OCI-M1 (cell line): ENCODE data around the gene TP53INP2.
A peak's percentile ranks its signal among the peaks of the same experiment; 100 is the strongest.
"Not testable (repeated sequence)": the region's sequence is repeated elsewhere in the genome, so short reads cannot be mapped to it uniquely, and the experiment has no call there.

Source experiments
- DNase-seq: peaks from one replicate; lab custom pipeline; 2025; lab: John Stamatoyannopoulos, UW

The TP53INP2 gene

GRCh38 chr20:34705397-34706301, 1.5 kb downstream of the TP53INP2 start:
- peak; percentile 35 for DNase-seq

DNA sequence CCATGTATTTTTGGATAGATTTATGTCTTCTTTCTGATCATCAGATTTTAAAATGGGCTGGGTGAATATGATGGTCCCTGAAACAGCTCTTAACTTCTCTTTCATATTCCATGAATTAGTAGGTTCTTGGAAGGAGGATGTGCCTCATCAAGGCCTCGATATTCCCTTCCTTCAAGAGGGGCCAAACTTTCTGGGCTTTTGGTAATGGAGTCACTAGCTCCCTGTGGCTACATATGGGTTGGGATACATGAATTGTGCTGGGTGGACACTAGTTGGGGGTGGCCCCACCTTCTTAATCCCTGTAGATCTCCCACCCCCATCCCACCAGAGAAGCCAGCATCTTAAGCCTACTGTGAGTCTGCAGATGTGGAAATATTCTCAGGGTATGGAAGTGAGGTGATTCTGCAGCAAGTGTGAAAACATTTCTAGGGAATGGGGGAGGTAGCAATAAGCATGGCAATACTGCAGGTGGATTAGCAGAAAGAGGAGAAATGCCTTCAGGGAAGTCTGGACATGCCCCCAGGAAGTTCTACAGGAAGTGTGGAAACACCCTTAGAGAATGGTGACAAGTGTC, 2.2 kb downstream of the TP53INP2 start:
- DNase-seq = no peak

DNA sequence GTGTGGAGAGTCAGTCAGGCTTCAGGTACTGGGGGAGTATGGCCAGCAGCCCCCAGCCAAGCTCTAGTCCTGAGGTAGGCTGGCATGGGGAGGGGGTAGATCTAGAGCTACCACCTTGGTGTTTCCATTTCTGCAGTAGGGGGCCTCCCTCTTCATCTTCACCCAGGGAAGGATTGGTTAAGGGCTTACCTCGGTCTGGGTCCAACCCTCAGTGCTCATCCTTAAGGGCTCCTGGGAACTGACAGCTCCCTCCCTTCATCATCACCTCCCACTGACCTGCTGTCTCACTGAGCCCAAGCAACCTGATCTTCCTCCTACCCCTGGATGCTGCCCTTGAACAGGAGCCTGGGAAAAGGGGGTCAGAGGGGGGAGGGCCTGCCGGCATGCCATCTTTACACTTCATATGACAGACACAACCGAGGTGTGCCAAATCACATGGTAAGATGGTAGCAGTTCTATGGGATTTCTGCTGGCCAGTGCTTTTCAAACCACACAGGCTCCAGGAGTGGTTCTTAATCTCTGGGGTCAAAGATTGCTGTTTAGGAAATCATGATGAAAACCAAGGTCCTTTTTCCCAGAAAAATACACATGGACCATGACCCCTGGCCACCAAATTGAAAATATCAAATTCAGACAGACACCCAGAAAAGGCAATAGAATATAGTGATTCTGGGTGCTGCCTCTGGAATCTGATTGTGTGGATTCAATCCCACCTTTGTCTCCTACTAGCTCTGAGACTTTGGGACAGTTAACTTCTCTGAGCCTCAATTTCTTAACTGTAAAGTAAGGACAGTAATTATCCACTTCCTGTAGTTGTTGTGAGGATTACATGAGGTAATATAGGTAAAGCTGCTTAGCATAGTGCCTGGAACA, 3.0 kb downstream of the TP53INP2 start:
- no peak for DNase-seq

GRCh38 chr20:34708621-34709043, 4.5 kb downstream of the TP53INP2 start:
- DNase-seq = peak; percentile 72

GRCh38 chr20:34709044-34709830, 5.1 kb downstream of the TP53INP2 start:
- DNase-seq = peak; percentile 89

DNA sequence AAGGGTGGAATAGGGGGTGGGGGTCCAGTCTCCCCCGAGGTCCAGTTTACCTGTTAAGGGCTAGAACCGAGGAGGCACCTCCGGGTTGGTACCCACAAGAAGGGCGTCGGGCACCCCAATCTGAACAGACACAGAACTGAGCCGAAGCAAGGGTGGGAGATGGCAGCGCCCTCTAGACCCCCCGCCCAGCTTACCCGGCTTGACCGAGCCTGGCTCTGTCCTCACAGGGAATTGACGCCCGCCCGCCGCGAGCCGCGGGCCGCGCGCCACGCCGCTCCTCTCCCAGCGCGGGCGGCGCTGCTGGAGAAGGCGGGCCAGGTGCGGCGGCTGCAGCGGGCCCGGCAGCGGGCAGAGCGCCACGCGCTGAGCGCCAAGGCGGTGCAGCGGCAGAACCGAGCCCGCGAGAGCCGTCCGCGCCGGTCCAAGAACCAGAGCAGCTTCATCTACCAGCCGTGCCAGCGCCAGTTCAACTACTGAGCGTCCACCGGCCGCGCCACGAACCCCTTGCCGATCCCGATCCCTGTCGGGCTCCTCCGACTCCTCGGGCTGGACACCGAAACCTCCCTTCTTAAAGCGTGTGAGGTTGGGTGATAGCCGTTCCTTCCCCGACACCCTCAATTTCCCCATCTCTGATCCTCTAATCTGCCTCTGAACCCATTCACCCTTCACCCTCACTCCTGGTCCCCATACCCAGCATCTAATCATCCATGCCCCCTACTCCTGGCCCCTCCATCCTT, 5.9 kb downstream of the TP53INP2 start:
- peak; percentile 89 for DNase-seq

- no peak for DNase-seq
These were observed 6.4 kb downstream of the TP53INP2 start for GRCh38 chr20:34710568-34710839.

DNA sequence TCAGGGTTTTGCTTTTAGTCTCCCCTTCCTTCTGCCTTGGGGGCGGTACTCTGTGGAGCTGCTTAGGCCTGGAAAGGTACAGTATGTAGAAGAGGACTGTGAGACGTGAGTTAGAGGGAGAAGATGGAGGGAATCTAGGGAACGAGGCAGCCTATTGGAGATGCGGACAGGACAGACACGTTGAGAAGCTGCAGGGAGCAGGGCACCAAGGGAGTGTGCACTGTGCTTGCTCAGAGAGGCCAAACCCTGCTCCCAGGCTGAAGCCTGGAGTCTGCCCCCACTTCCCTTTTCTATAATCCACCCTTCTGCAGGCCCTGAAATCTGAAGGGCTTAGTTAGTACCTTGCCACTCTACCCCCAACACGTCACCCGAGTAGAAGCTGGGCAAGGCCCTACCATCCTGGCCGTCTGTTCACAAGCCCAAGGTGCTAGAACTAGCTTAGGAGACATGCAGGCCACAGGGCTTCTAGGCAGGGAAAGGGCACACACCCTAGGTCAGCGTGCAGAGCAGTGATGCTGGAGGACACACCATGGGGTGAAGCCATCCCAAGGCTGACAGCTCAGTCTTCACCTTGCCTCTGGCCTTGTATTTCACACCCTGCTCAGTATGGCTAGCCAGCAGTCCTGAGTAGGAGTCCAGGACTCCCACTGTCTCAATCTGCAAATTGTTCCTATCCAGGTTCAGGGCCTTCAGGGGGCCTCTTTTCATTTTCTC, 6.9 kb downstream of the TP53INP2 start:
- DNase-seq = peak; percentile 38

GRCh38 chr20:34711813-34712430, 7.8 kb downstream of the TP53INP2 start:
- DNase-seq = no peak

DNA sequence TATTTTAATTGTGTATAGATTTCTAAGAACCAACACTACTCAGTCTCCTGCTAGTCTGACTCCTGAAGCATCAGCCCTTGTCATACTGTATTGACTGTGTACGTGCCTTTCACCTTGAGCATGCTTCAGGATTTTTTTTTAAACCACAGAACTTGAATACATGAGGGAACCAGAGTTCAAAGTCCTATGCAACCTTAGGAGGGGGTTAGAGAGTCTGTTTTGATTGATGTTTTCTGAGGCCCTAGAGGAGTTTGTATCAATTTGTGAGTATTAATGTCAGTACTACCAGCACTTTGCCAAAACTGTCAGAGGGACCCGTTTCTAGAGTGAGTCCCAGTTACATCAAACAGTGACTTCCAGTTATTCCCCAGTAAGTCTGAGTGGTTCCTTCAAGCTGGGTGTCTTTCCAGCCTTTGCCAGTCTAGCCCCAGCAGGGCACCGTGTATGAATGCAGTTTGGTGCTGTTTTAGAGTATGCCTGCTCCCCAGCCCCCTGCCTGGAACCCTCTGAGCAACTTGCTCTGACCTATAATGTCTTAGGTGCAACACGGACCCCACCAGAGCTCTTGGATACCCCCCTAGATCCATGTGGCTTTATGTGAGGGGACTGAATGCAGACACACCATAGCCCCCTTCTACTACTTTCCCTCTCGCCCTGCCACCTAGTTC, 8.5 kb downstream of the TP53INP2 start:
- DNase-seq = peak; percentile 20

GRCh38 chr20:34713194-34713943, 9.2 kb downstream of the TP53INP2 start:
- DNase-seq = peak; percentile 97

DNA sequence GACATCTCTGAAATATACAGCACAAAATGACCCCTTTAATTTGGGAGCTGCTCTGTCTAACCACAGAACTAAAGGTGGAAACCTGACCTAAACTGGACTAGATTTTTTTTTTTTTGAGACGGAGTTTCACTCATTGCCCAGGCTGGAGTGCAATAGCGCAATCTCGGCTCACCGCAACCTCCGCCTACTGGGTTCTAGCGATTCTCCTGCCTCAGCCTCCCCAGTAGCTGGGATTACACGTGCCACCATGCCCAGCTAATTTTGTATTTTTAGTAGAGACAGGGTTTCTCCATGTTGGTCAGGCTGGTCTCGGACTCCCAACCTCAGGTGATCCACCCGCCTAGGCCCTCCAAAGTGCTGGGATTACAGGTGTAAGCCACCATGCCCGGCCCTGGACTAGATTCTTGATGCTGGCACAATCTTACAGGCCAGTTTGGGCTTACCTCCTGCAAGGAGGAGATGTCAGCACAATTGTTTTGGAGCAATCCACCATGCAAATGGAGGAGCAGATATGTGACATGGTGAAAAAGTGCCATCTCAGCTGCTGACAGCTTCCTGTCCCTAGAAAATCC, 9.9 kb downstream of the TP53INP2 start:
- DNase-seq = not testable (repeated sequence)

DNA sequence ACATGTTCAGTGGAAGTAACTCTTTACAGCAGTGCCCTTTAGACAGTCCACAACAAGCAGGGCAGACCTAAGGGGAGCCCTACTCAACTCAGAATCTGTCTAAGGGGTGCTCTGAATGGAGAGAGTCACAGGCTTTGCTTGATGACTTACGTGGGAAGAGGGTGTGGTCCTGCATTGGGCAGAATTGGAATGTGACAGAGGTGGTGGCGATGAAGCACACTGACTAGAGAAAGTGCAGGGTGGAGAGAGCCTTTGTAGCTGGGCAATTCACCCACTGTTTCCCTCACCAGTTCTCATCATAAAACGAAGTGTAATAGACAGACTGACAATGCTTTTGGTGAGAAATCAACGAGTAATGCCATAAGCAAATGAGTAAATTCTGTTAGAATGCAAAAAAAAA, 11.2 kb downstream of the TP53INP2 start:
- no peak for DNase-seq

DNA sequence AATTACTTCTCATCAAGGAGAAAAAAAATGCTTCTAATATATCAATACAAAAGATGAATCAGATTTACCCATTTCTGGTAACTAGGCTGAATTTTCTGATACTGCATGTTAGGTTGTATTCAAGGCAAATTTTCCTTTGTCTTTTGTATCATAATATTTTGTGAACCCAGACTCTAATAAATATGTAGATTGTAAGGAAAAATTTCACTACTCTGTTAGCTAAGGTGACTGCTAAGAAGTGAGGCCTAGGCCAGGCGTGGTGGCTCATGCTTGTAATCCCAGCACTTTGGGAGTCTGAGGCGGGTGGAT, 12.7 kb downstream of the TP53INP2 start:
- DNase-seq = no peak

GRCh38 chr20:34717230-34718095, 13.3 kb downstream of the TP53INP2 start:
- no peak for DNase-seq

DNA sequence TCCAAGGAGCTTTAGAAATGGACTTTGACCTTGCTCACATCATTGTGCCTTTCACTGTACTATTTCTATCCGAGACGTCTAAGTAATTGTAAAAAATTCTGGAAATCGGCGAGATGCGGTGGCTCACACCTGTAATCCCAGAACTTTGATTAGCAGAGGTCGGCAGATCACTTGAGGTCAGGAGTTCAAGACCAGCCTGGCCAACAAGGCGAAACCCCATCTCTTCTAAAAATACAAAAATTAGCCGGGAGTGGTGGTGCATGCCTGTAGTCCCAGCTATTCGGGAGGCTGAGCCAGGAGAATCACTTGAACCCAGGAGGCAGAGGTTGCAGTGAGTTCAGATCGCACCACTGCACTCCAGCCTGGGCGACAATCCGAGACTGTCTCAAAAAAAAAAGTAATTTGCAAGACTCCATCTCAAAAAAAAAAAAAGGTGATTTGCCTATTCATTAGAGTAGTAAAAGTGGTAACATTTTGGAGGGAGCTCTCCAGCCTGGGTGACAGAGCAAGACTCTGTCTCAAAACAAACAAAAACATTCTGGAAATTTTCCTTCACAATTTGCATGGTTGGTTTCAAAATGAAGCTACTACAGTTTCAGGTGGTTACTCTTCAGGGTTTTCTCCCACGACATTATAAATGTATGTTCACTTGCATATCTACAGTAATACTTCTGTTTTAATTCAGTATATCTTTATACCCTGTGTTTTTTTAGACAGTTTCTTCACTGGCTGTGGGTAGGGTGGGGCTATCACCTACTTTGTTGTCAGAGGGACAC, 15.3 kb downstream of the TP53INP2 start:
- DNase-seq = not testable (repeated sequence)

DNA sequence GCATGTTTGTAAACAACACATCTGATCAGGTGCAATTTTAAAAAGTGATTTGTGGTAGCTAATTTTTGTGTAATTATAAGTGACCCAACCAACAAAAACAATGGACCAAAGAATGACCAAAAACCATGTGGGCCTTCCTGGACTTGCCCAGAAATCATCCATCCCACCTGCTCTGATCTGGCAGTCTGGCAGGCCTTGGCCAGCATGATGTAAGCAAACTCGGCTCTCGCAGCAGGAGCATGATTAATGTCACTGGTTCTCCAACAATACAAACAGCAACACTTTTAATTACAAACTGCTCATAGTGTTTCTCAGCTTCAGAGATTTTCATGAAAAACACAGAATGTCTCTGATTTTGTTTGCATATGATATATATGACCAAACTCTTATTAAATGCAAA, 16.1 kb downstream of the TP53INP2 start:
- DNase-seq = no peak
